ENCODE measurements around the gene NACC2. TPM values are rescaled to one million over a fixed set of nuclear protein-coding genes. Genes with fewer than 3 reads are reported as not detected.

The NACC2 gene
- total and polyA plus RNA-seq, 9 of the 15 experiments (the other 6 are each of a cell fraction or from before 2014, with no cell fraction given) = 0.70 to 25.1 (median 5.6) TPM

DNA sequence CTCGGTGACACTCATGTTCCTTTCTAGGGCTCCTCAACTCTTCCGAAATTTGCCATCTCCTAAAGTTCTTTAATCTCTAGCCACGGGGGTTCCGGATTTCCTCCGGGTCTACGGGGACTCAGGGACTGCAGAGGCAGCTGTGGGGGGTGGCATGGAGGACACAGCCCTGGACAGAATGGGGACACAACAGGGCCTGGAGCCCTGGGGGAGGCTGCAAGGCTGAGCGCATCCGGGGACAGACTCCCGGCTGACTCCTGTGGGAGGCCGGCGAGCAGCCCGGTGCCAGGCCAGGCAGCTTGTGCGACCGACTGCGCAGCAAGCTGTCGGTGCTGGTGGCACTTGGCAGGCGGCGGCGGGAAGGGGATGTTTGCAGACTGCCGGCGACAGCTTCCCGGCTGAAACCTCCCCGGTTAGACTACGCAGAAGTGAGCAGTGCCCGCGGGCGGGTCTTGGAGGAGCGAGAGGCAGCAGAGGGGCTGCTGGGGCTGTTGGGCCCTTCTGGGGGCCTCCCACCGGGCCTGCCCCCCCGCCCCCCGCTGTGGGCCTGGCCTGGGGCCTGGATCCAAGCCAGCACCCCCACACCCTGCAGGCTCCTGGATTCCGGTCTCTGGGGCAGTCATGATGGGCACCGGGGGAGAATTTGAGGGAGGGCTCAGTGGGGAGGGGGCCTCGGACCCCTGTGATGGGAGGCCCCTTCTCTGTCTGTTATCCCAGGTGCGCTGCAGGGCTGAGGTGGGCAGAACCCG lies 105.2 kb downstream of the NACC2 start:
- CTCF ChIA-PET (ENCODE audit: low intra/inter-chr PET ratio) = no interaction called here
- POLR2A ChIA-PET = no interaction called here
- ATAC-seq = no peak
- no peak for FAIRE-seq
- no TSS peak for BruUV-seq (replicated peaks)
- DNase-seq (ENCODE audit: extremely low read depth in 1 of 4, low spot score in 3 of 4) = no peak
- Histone ChIP-seq H3K79me2 (ENCODE audit: control insufficient read depth, insufficient read depth, low read length) (no peaks in the 10 kb centered on the region), H3K4me2 (ENCODE audit: insufficient read depth, low read length) (peak overlapping the region; percentile 35; the same call in 1 of the 2 replicates), H3K9ac (ENCODE audit: insufficient read depth in 1 of 2, low read depth in 2 of 2, low read length in 2 of 2) (no peak overlapping the region), H3K27me3 (ENCODE audit: control insufficient read depth in 2 of 2, insufficient read depth in 2 of 2, low read length in 2 of 2) (no peaks in the 10 kb centered on the region), H3K36me3 (ENCODE audit: control insufficient read depth, insufficient read depth, low read length) (no peaks in the 10 kb centered on the region), H3K9me3 (replicated peaks; ENCODE audit: control insufficient read depth, insufficient read depth, low read depth, low read length) (no peaks in the 10 kb centered on the region), H3K27ac (ENCODE audit: extremely low read depth, low read depth, low read length) (no peak overlapping the region), H3K4me1 (replicated peaks in 1 of 2; ENCODE audit: control insufficient read depth in 2 of 2, insufficient read depth in 2 of 2, low read length in 2 of 2) (peaks cover 32 to 93% of the 10 kb centered on the region in 2 experiments), H3K4me3 (no peak overlapping the region), H3K9me1 (ENCODE audit: control insufficient read depth, insufficient read depth, low read length) (no peaks in the 10 kb centered on the region), H2AFZ (ENCODE audit: low read depth, low read length) (no peak overlapping the region), H4K20me1 (replicated peaks; ENCODE audit: control insufficient read depth, insufficient read depth, low read length) (no peaks in the 10 kb centered on the region)
- in situ Hi-C loops (cut with MboI) = no loop called here
- no peak for TF ChIP-seq PRMT5 (CRISPR knock-in tag; IDR thresholded peaks at IDR 0.05)
- TF ChIP-seq RHOXF2B (CRISPR knock-in tag; conservative IDR thresholded peaks at IDR 0.05) = no peak
- no peak for TF ChIP-seq POLR2AphosphoS2 (IDR thresholded peaks at IDR 0.05; ENCODE audit: low read length)
- no peak for TF ChIP-seq FOXK1 (CRISPR knock-in tag; IDR thresholded peaks at IDR 0.05; ENCODE audit: borderline replicate concordance)
- TF ChIP-seq SOX6 (IDR thresholded peaks at IDR 0.05) = no peak
- TF ChIP-seq, protein P1, sequence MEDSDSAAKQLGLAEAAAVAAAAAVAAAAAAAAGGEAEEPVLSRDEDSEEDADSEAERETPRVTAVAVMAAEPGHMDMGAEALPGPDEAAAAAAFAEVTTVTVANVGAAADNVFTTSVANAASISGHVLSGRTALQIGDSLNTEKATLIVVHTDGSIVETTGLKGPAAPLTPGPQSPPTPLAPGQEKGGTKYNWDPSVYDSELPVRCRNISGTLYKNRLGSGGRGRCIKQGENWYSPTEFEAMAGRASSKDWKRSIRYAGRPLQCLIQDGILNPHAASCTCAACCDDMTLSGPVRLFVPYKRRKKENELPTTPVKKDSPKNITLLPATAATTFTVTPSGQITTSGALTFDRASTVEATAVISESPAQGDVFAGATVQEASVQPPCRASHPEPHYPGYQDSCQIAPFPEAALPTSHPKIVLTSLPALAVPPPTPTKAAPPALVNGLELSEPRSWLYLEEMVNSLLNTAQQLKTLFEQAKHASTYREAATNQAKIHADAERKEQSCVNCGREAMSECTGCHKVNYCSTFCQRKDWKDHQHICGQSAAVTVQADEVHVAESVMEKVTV (CRISPR knock-in tag; IDR thresholded peaks at IDR 0.05) = no peak
- TF ChIP-seq ZNF12 (CRISPR knock-in tag; IDR thresholded peaks at IDR 0.05) = no peak
- TF ChIP-seq ZBED1 (IDR thresholded peaks at IDR 0.05) = no peak
- TF ChIP-seq FIP1L1 (IDR thresholded peaks at IDR 0.05; ENCODE audit: low read depth, low read length, poor library complexity, severe bottlenecking) = no peak
- TF ChIP-seq ATF1 (CRISPR knock-in tag; IDR thresholded peaks at IDR 0.05) = no peak
- no peak for TF ChIP-seq ATF1 (tag; IDR thresholded peaks at IDR 0.05)
- TF ChIP-seq NCOR1 (IDR thresholded peaks at IDR 0.05) = no peak
- TF ChIP-seq ZBTB12 (CRISPR knock-in tag; IDR thresholded peaks at IDR 0.05) = no peak
- TF ChIP-seq, protein P2, sequence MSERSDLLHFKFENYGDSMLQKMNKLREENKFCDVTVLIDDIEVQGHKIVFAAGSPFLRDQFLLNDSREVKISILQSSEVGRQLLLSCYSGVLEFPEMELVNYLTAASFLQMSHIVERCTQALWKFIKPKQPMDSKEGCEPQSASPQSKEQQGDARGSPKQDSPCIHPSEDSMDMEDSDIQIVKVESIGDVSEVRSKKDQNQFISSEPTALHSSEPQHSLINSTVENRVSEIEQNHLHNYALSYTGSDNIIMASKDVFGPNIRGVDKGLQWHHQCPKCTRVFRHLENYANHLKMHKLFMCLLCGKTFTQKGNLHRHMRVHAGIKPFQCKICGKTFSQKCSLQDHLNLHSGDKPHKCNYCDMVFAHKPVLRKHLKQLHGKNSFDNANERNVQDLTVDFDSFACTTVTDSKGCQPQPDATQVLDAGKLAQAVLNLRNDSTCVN (CRISPR knock-in tag; IDR thresholded peaks at IDR 0.05) = no peak
- no peak for TF ChIP-seq DDX20 (tag; IDR thresholded peaks at IDR 0.05; ENCODE audit: low read depth)
- TF ChIP-seq ZNF511 (CRISPR knock-in tag; IDR thresholded peaks at IDR 0.05) = no peak
- TF ChIP-seq ZNF431 (CRISPR knock-in tag; IDR thresholded peaks at IDR 0.05) = no peak
- intact Hi-C loops (cut with micrococcal nuclease) = no loop called here
- 71% methylated on average over 16 of the region's 36 CpGs for WGBS (ENCODE audit: insufficient coverage, low coverage, missing lambda C conversion rate)

Measured in K562 (cell line).